ENCODE results near the gene MAGEB16. TPM values are rescaled to one million over a fixed set of nuclear protein-coding genes. Genes with fewer than 3 reads are reported as not detected.

Gene MAGEB16
- polyA plus RNA-seq = not detected

- H3K4me3 Mint-ChIP-seq = no peak within 1 kb of the TSS
- no peak within 1 kb of the TSS for H3K27ac Mint-ChIP-seq
- peaks cover 0 to 3% (median 0%) of the 10 kb centered on the region in 3 donors for H3K27me3 Mint-ChIP-seq (ENCODE audit: low read depth in 3 of 3)
- no peaks in the 10 kb centered on the region for H3K4me1 Mint-ChIP-seq
- no peak for DNase-seq
- H3K36me3 Mint-ChIP-seq = no peaks in the 10 kb centered on the region
- peaks cover 3 to 8% (median 5%) of the 10 kb centered on the region in 6 donors for H3K9me3 Mint-ChIP-seq
Measured at GRCh38 chrX:35798042-35798441, at the start of gene MAGEB16. Gene MAGEB16, plus strand, starts transcription at chrX:35798342. Its CDS starts 3,855 bp downstream, at chrX:35802197.

GRCh38 chrX:35773958-35774564, 24.1 kb upstream of the MAGEB16 start:
- Mint-ChIP-seq H3K4me1 (no peaks in the 10 kb centered on the region), H3K27me3 (ENCODE audit: low read depth in 3 of 3) (peaks cover 0 to 3% (median 0%) of the 10 kb centered on the region in 3 donors), H3K36me3 (no peaks in the 10 kb centered on the region), H3K9me3 (peaks cover 0 to 7% (median 2%) of the 10 kb centered on the region in 6 donors), H3K4me3 (no peak overlapping the region), H3K27ac (no peak overlapping the region)
- DNase-seq = no peak

GRCh38 chrX:35785075-35785474, 13.1 kb upstream of the MAGEB16 start:
- no peak overlapping the region for H3K27ac Mint-ChIP-seq
- H3K4me1 Mint-ChIP-seq = no peaks in the 10 kb centered on the region
- H3K36me3 Mint-ChIP-seq = no peaks in the 10 kb centered on the region
- no peak overlapping the region for H3K4me3 Mint-ChIP-seq
- peaks cover 0 to 3% (median 0%) of the 10 kb centered on the region in 6 donors for H3K9me3 Mint-ChIP-seq
- DNase-seq = no peak
- H3K27me3 Mint-ChIP-seq (ENCODE audit: low read depth in 3 of 3) = peaks cover 0 to under 1% (median 0%) of the 10 kb centered on the region in 3 donors

- no peaks in the 10 kb centered on the region for H3K4me1 Mint-ChIP-seq
- H3K4me3 Mint-ChIP-seq = no peak overlapping the region
- no peak overlapping the region for H3K27ac Mint-ChIP-seq
- no peak for DNase-seq
- H3K27me3 Mint-ChIP-seq (ENCODE audit: low read depth in 3 of 3) = peaks cover 0 to 2% (median 0%) of the 10 kb centered on the region in 3 donors
- H3K36me3 Mint-ChIP-seq = no peaks in the 10 kb centered on the region
- H3K9me3 Mint-ChIP-seq = peaks cover 0 to 3% (median 0%) of the 10 kb centered on the region in 6 donors
Measured at GRCh38 chrX:35786271-35786670, 11.9 kb upstream of the MAGEB16 start.

GRCh38 chrX:35787867-35788266, 10.3 kb upstream of the MAGEB16 start:
- H3K36me3 Mint-ChIP-seq = no peaks in the 10 kb centered on the region
- H3K9me3 Mint-ChIP-seq = peaks cover 0 to 2% (median 0%) of the 10 kb centered on the region in 6 donors
- H3K4me1 Mint-ChIP-seq = no peaks in the 10 kb centered on the region
- no peak overlapping the region for H3K4me3 Mint-ChIP-seq
- H3K27ac Mint-ChIP-seq = no peak overlapping the region
- H3K27me3 Mint-ChIP-seq (ENCODE audit: low read depth in 3 of 3) = peaks cover 0 to 2% (median 0%) of the 10 kb centered on the region in 3 donors
- no peak for DNase-seq

GRCh38 chrX:35800474-35800873, 2.3 kb downstream of the MAGEB16 start:
- Mint-ChIP-seq H3K27ac (no peak overlapping the region), H3K27me3 (ENCODE audit: low read depth in 3 of 3) (peaks cover 0 to 5% (median 0%) of the 10 kb centered on the region in 3 donors), H3K4me1 (no peaks in the 10 kb centered on the region), H3K36me3 (no peaks in the 10 kb centered on the region), H3K9me3 (peaks cover 3 to 8% (median 5%) of the 10 kb centered on the region in 6 donors), H3K4me3 (peak overlapping the region in 1 of 5 donors; percentile 13)
- DNase-seq = no peak

- Mint-ChIP-seq H3K4me3 (no peak overlapping the region), H3K4me1 (no peaks in the 10 kb centered on the region), H3K27ac (no peak overlapping the region), H3K36me3 (no peaks in the 10 kb centered on the region), H3K27me3 (ENCODE audit: low read depth in 3 of 3) (peaks cover 0 to 6% (median 0%) of the 10 kb centered on the region in 3 donors), H3K9me3 (peaks cover 0 to 11% (median 2%) of the 10 kb centered on the region in 6 donors)
- DNase-seq = no peak
Measured at GRCh38 chrX:35809781-35810180, 11.6 kb downstream of the MAGEB16 start.

- no peaks in the 10 kb centered on the region for H3K4me1 Mint-ChIP-seq
- no peak for DNase-seq
- H3K4me3 Mint-ChIP-seq = no peak overlapping the region
- H3K27ac Mint-ChIP-seq = no peak overlapping the region
- no peaks in the 10 kb centered on the region for H3K36me3 Mint-ChIP-seq
- H3K27me3 Mint-ChIP-seq (ENCODE audit: low read depth in 3 of 3) = peaks cover 0 to 2% (median 0%) of the 10 kb centered on the region in 3 donors
- H3K9me3 Mint-ChIP-seq = peaks cover 0 to 9% (median 4%) of the 10 kb centered on the region in 6 donors
Measured at GRCh38 chrX:35819241-35819640, 21.1 kb downstream of the MAGEB16 start.

- H3K27me3 Mint-ChIP-seq (ENCODE audit: low read depth in 3 of 3) = peaks cover 0 to 2% (median 0%) of the 10 kb centered on the region in 3 donors
- H3K9me3 Mint-ChIP-seq = peaks cover 0 to 9% (median 2%) of the 10 kb centered on the region in 6 donors
- no peaks in the 10 kb centered on the region for H3K36me3 Mint-ChIP-seq
- no peak for DNase-seq
- H3K27ac Mint-ChIP-seq = no peak overlapping the region
- no peaks in the 10 kb centered on the region for H3K4me1 Mint-ChIP-seq
- no peak overlapping the region for H3K4me3 Mint-ChIP-seq
Measured at GRCh38 chrX:35826503-35826902, 28.4 kb downstream of the MAGEB16 start.

GRCh38 chrX:35829501-35829900, 31.4 kb downstream of the MAGEB16 start:
- Mint-ChIP-seq H3K27ac (no peak overlapping the region), H3K4me3 (no peak overlapping the region), H3K9me3 (peaks cover 0 to 7% (median 3%) of the 10 kb centered on the region in 6 donors), H3K27me3 (ENCODE audit: low read depth in 3 of 3) (peaks cover 0 to 2% (median 0%) of the 10 kb centered on the region in 3 donors), H3K4me1 (no peaks in the 10 kb centered on the region), H3K36me3 (no peaks in the 10 kb centered on the region)
- DNase-seq = no peak

- no peak for DNase-seq
- Mint-ChIP-seq H3K27me3 (ENCODE audit: low read depth in 3 of 3) (no peaks in the 10 kb centered on the region), H3K4me1 (no peaks in the 10 kb centered on the region), H3K27ac (no peak overlapping the region), H3K36me3 (no peaks in the 10 kb centered on the region), H3K4me3 (no peak overlapping the region), H3K9me3 (peaks cover 0 to 6% (median 0%) of the 10 kb centered on the region in 6 donors)
Measured at GRCh38 chrX:35841872-35842271, 43.7 kb downstream of the MAGEB16 start.

- no peaks in the 10 kb centered on the region for H3K36me3 Mint-ChIP-seq
- no peak overlapping the region for H3K4me3 Mint-ChIP-seq
- H3K27me3 Mint-ChIP-seq (ENCODE audit: low read depth in 3 of 3) = no peaks in the 10 kb centered on the region
- no peak for DNase-seq
- H3K4me1 Mint-ChIP-seq = no peaks in the 10 kb centered on the region
- peaks cover 0 to 6% (median 0%) of the 10 kb centered on the region in 6 donors for H3K9me3 Mint-ChIP-seq
- H3K27ac Mint-ChIP-seq = no peak overlapping the region
Measured at GRCh38 chrX:35842674-35843073, 44.5 kb downstream of the MAGEB16 start.

- no peak overlapping the region for H3K4me3 Mint-ChIP-seq
- peaks cover 0 to 2% (median 0%) of the 10 kb centered on the region in 3 donors for H3K27me3 Mint-ChIP-seq (ENCODE audit: low read depth in 3 of 3)
- peaks cover 0 to 4% (median 0%) of the 10 kb centered on the region in 6 donors for H3K9me3 Mint-ChIP-seq
- no peaks in the 10 kb centered on the region for H3K4me1 Mint-ChIP-seq
- no peaks in the 10 kb centered on the region for H3K36me3 Mint-ChIP-seq
- H3K27ac Mint-ChIP-seq = no peak overlapping the region
- no peak for DNase-seq
Measured at GRCh38 chrX:35847736-35848135, 49.6 kb downstream of the MAGEB16 start.
